OCI-M1 (cell line): ENCODE results near the gene GPR26.
A peak's percentile ranks its signal among the peaks of the same experiment; 100 is the strongest.

Source experiments
- DNase-seq: peaks from one replicate; lab custom pipeline; 2025; lab: John Stamatoyannopoulos, UW

The GPR26 gene

GRCh38 chr10:123648595-123648994 is 17.6 kb upstream of the GPR26 start:
- no peak for DNase-seq

- DNase-seq = no peak
Observed at GRCh38 chr10:123649676-123650075, 16.5 kb upstream of the GPR26 start.

GRCh38 chr10:123651421-123652047 is 14.6 kb upstream of the GPR26 start:
- no peak for DNase-seq

GRCh38 chr10:123655751-123656150 is 10.4 kb upstream of the GPR26 start:
- no peak for DNase-seq

GRCh38 chr10:123663522-123663921 is 2.6 kb upstream of the GPR26 start:
- no peak for DNase-seq

GRCh38 chr10:123665491-123666286 is 466 bp upstream of the GPR26 start:
- no peak for DNase-seq

- no peak for DNase-seq
Observed at GRCh38 chr10:123669886-123670285, 3.7 kb downstream of the GPR26 start.

- no peak for DNase-seq
Observed at GRCh38 chr10:123673198-123673597, 7.0 kb downstream of the GPR26 start.

- no peak for DNase-seq
Observed at GRCh38 chr10:123674741-123675140, 8.6 kb downstream of the GPR26 start.

- no peak for DNase-seq
Observed at GRCh38 chr10:123675811-123676210, 9.7 kb downstream of the GPR26 start.

- DNase-seq = no peak
Observed at GRCh38 chr10:123677556-123677955, 11.4 kb downstream of the GPR26 start.

- no peak for DNase-seq
Observed at GRCh38 chr10:123678376-123678775, 12.2 kb downstream of the GPR26 start.

- no peak for DNase-seq
Observed at GRCh38 chr10:123681285-123681684, 15.1 kb downstream of the GPR26 start.

- no peak for DNase-seq
Observed at GRCh38 chr10:123682477-123682876, 16.3 kb downstream of the GPR26 start.

GRCh38 chr10:123683459-123683858 is 17.3 kb downstream of the GPR26 start:
- DNase-seq = no peak

GRCh38 chr10:123683865-123684264 is 17.7 kb downstream of the GPR26 start:
- no peak for DNase-seq

- DNase-seq = no peak
Observed at GRCh38 chr10:123685260-123685659, 19.1 kb downstream of the GPR26 start.

- DNase-seq = peak; percentile 2
Observed at GRCh38 chr10:123687758-123688157, 21.6 kb downstream of the GPR26 start.

- DNase-seq = no peak
Observed at GRCh38 chr10:123689880-123690279, 23.7 kb downstream of the GPR26 start.

- DNase-seq = no peak
Observed at GRCh38 chr10:123703195-123703790, 37.1 kb downstream of the GPR26 start.

- no peak for DNase-seq
Observed at GRCh38 chr10:123704076-123704475, 37.9 kb downstream of the GPR26 start.

- DNase-seq = no peak
Observed at GRCh38 chr10:123704812-123705211, 38.7 kb downstream of the GPR26 start.

- no peak for DNase-seq
Observed at GRCh38 chr10:123706236-123706635, 40.1 kb downstream of the GPR26 start.
